ENCODE results near the gene TBCD.

TBCD gene

GRCh38 chr17:82830249-82830661 lies 78.4 kb downstream of the TBCD start:
- H3K27ac ChIP-seq (ENCODE audit: low read depth, low read length): no peak overlapping the region
- H3K36me3 ChIP-seq (ENCODE audit: control insufficient read depth in 1 of 2, insufficient read depth in 2 of 2, low read length in 2 of 2): peaks cover 10 to 28% of the 10 kb centered on the region in 2 donors
- H3K9ac ChIP-seq (ENCODE audit: low read depth in 1 of 2, low read length in 2 of 2): no peak overlapping the region
- no peaks in the 10 kb centered on the region for H3K4me1 ChIP-seq (ENCODE audit: control insufficient read depth in 1 of 2, insufficient read depth in 2 of 2, low read length in 2 of 2)
- no peaks in the 10 kb centered on the region for H3K9me3 ChIP-seq (ENCODE audit: control insufficient read depth in 1 of 2, low read length in 2 of 2)
- H3K27me3 ChIP-seq (ENCODE audit: control insufficient read depth in 1 of 2, insufficient read depth in 2 of 2, low read length in 2 of 2): no peaks in the 10 kb centered on the region
- no peak overlapping the region for H3K4me3 ChIP-seq (ENCODE audit: low read depth in 1 of 2, low read length in 2 of 2)

- H3K4me1 ChIP-seq (ENCODE audit: control insufficient read depth in 1 of 2, insufficient read depth in 2 of 2, low read length in 2 of 2): no peaks in the 10 kb centered on the region
- H3K36me3 ChIP-seq (ENCODE audit: control insufficient read depth in 1 of 2, insufficient read depth in 2 of 2, low read length in 2 of 2): peaks cover 10 to 28% of the 10 kb centered on the region in 2 donors
- H3K9me3 ChIP-seq (ENCODE audit: control insufficient read depth in 1 of 2, low read length in 2 of 2): no peaks in the 10 kb centered on the region
- H3K27ac ChIP-seq (ENCODE audit: low read depth, low read length): no peak overlapping the region
- no peak overlapping the region for H3K4me3 ChIP-seq (ENCODE audit: low read depth in 1 of 2, low read length in 2 of 2)
- no peaks in the 10 kb centered on the region for H3K27me3 ChIP-seq (ENCODE audit: control insufficient read depth in 1 of 2, insufficient read depth in 2 of 2, low read length in 2 of 2)
- H3K9ac ChIP-seq (ENCODE audit: low read depth in 1 of 2, low read length in 2 of 2): no peak overlapping the region
Observed at GRCh38 chr17:82831041-82831817, 79.4 kb downstream of the TBCD start.

GRCh38 chr17:82831818-82832200 lies 79.9 kb downstream of the TBCD start:
- no peaks in the 10 kb centered on the region for H3K27me3 ChIP-seq (ENCODE audit: control insufficient read depth in 1 of 2, insufficient read depth in 2 of 2, low read length in 2 of 2)
- no peak overlapping the region for H3K27ac ChIP-seq (ENCODE audit: low read depth, low read length)
- H3K9me3 ChIP-seq (ENCODE audit: control insufficient read depth in 1 of 2, low read length in 2 of 2): no peaks in the 10 kb centered on the region
- no peak overlapping the region for H3K4me3 ChIP-seq (ENCODE audit: low read depth in 1 of 2, low read length in 2 of 2)
- H3K36me3 ChIP-seq (ENCODE audit: control insufficient read depth in 1 of 2, insufficient read depth in 2 of 2, low read length in 2 of 2): peaks cover 10 to 28% of the 10 kb centered on the region in 2 donors
- peaks cover 0 to 3% of the 10 kb centered on the region in 2 donors for H3K4me1 ChIP-seq (ENCODE audit: control insufficient read depth in 1 of 2, insufficient read depth in 2 of 2, low read length in 2 of 2)
- H3K9ac ChIP-seq (ENCODE audit: low read depth in 1 of 2, low read length in 2 of 2): no peak overlapping the region

- Histone ChIP-seq H3K27me3 (ENCODE audit: control insufficient read depth in 1 of 2, insufficient read depth in 2 of 2, low read length in 2 of 2) (no peaks in the 10 kb centered on the region), H3K4me1 (ENCODE audit: control insufficient read depth in 1 of 2, insufficient read depth in 2 of 2, low read length in 2 of 2) (peaks cover 0 to 3% of the 10 kb centered on the region in 2 donors), H3K9me3 (ENCODE audit: control insufficient read depth in 1 of 2, low read length in 2 of 2) (no peaks in the 10 kb centered on the region), H3K27ac (ENCODE audit: low read depth, low read length) (no peak overlapping the region), H3K36me3 (ENCODE audit: control insufficient read depth in 1 of 2, insufficient read depth in 2 of 2, low read length in 2 of 2) (peaks cover 10 to 25% of the 10 kb centered on the region in 2 donors), H3K9ac (ENCODE audit: low read depth in 1 of 2, low read length in 2 of 2) (no peak overlapping the region), H3K4me3 (ENCODE audit: low read depth in 1 of 2, low read length in 2 of 2) (no peak overlapping the region)
Observed at GRCh38 chr17:82832411-82832810, 80.5 kb downstream of the TBCD start.

GRCh38 chr17:82832881-82833475 lies 81.1 kb downstream of the TBCD start:
- Histone ChIP-seq H3K36me3 (ENCODE audit: control insufficient read depth in 1 of 2, insufficient read depth in 2 of 2, low read length in 2 of 2) (peaks cover 7 to 19% of the 10 kb centered on the region in 2 donors), H3K27ac (ENCODE audit: low read depth, low read length) (no peak overlapping the region), H3K4me1 (ENCODE audit: control insufficient read depth in 1 of 2, insufficient read depth in 2 of 2, low read length in 2 of 2) (peaks cover 4 to 8% of the 10 kb centered on the region in 2 donors), H3K4me3 (ENCODE audit: low read depth in 1 of 2, low read length in 2 of 2) (no peak overlapping the region), H3K9ac (ENCODE audit: low read depth in 1 of 2, low read length in 2 of 2) (no peak overlapping the region), H3K27me3 (ENCODE audit: control insufficient read depth in 1 of 2, insufficient read depth in 2 of 2, low read length in 2 of 2) (no peaks in the 10 kb centered on the region), H3K9me3 (ENCODE audit: control insufficient read depth in 1 of 2, low read length in 2 of 2) (no peaks in the 10 kb centered on the region)

- no peaks in the 10 kb centered on the region for H3K9me3 ChIP-seq (ENCODE audit: control insufficient read depth in 1 of 2, low read length in 2 of 2)
- H3K36me3 ChIP-seq (ENCODE audit: control insufficient read depth in 1 of 2, insufficient read depth in 2 of 2, low read length in 2 of 2): peaks cover 7% of the 10 kb centered on the region in 2 donors
- no peaks in the 10 kb centered on the region for H3K27me3 ChIP-seq (ENCODE audit: control insufficient read depth in 1 of 2, insufficient read depth in 2 of 2, low read length in 2 of 2)
- H3K27ac ChIP-seq (ENCODE audit: low read depth, low read length): no peak overlapping the region
- no peak overlapping the region for H3K4me3 ChIP-seq (ENCODE audit: low read depth in 1 of 2, low read length in 2 of 2)
- peaks cover 9 to 11% of the 10 kb centered on the region in 2 donors for H3K4me1 ChIP-seq (ENCODE audit: control insufficient read depth in 1 of 2, insufficient read depth in 2 of 2, low read length in 2 of 2)
- H3K9ac ChIP-seq (ENCODE audit: low read depth in 1 of 2, low read length in 2 of 2): no peak overlapping the region
Observed at GRCh38 chr17:82835122-82835521, 83.3 kb downstream of the TBCD start.

GRCh38 chr17:82835766-82836512 lies 84.1 kb downstream of the TBCD start:
- Histone ChIP-seq H3K9ac (ENCODE audit: low read depth in 1 of 2, low read length in 2 of 2) (no peak overlapping the region), H3K9me3 (ENCODE audit: control insufficient read depth in 1 of 2, low read length in 2 of 2) (no peaks in the 10 kb centered on the region), H3K4me1 (ENCODE audit: control insufficient read depth in 1 of 2, insufficient read depth in 2 of 2, low read length in 2 of 2) (peaks cover 9 to 11% of the 10 kb centered on the region in 2 donors), H3K27me3 (ENCODE audit: control insufficient read depth in 1 of 2, insufficient read depth in 2 of 2, low read length in 2 of 2) (no peaks in the 10 kb centered on the region), H3K36me3 (ENCODE audit: control insufficient read depth in 1 of 2, insufficient read depth in 2 of 2, low read length in 2 of 2) (peaks cover 5 to 7% of the 10 kb centered on the region in 2 donors), H3K27ac (ENCODE audit: low read depth, low read length) (no peak overlapping the region), H3K4me3 (ENCODE audit: low read depth in 1 of 2, low read length in 2 of 2) (no peak overlapping the region)

- H3K9ac ChIP-seq (ENCODE audit: low read depth in 1 of 2, low read length in 2 of 2): no peak overlapping the region
- H3K36me3 ChIP-seq (ENCODE audit: control insufficient read depth in 1 of 2, insufficient read depth in 2 of 2, low read length in 2 of 2): peaks cover 0 to 7% of the 10 kb centered on the region in 2 donors
- no peak overlapping the region for H3K4me3 ChIP-seq (ENCODE audit: low read depth in 1 of 2, low read length in 2 of 2)
- no peaks in the 10 kb centered on the region for H3K9me3 ChIP-seq (ENCODE audit: control insufficient read depth in 1 of 2, low read length in 2 of 2)
- no peak overlapping the region for H3K27ac ChIP-seq (ENCODE audit: low read depth, low read length)
- H3K27me3 ChIP-seq (ENCODE audit: control insufficient read depth in 1 of 2, insufficient read depth in 2 of 2, low read length in 2 of 2): no peaks in the 10 kb centered on the region
- peaks cover 9 to 11% of the 10 kb centered on the region in 2 donors for H3K4me1 ChIP-seq (ENCODE audit: control insufficient read depth in 1 of 2, insufficient read depth in 2 of 2, low read length in 2 of 2)
Observed at GRCh38 chr17:82836823-82837357, 85.0 kb downstream of the TBCD start.

- no peak overlapping the region for H3K27ac ChIP-seq (ENCODE audit: low read depth, low read length)
- H3K27me3 ChIP-seq (ENCODE audit: control insufficient read depth in 1 of 2, insufficient read depth in 2 of 2, low read length in 2 of 2): no peaks in the 10 kb centered on the region
- peaks cover 0 to 7% of the 10 kb centered on the region in 2 donors for H3K36me3 ChIP-seq (ENCODE audit: control insufficient read depth in 1 of 2, insufficient read depth in 2 of 2, low read length in 2 of 2)
- H3K4me3 ChIP-seq (ENCODE audit: low read depth in 1 of 2, low read length in 2 of 2): no peak overlapping the region
- peak overlapping the region in 1 of 2 donors; percentile 4 for H3K9ac ChIP-seq (ENCODE audit: low read depth in 1 of 2, low read length in 2 of 2)
- H3K9me3 ChIP-seq (ENCODE audit: control insufficient read depth in 1 of 2, low read length in 2 of 2): no peaks in the 10 kb centered on the region
- H3K4me1 ChIP-seq (ENCODE audit: control insufficient read depth in 1 of 2, insufficient read depth in 2 of 2, low read length in 2 of 2): peaks cover 9 to 11% of the 10 kb centered on the region in 2 donors
Observed at GRCh38 chr17:82837586-82838320, 85.9 kb downstream of the TBCD start.

Measured in duodenal mucosa (tissue), 2 donors.